OCI-LY1 (cell line): ENCODE data around the gene COL3A1.

Source experiments
- H2AFZ ChIP-seq: fragments of 200-600 bp; sonication (generic), shearing (Covaris generic); 2 replicates; pipeline ENCODE4 v1.6.0; 2014; ENCODE audit warnings: antibody characterized with exemption, mild to moderate bottlenecking, low read length
- H3F3A ChIP-seq: fragments of 200-600 bp; sonication (generic), shearing (Covaris generic); 2 replicates; pipeline ENCODE4 v1.6.0; 2014; ENCODE audit warnings: mild to moderate bottlenecking, antibody characterized with exemption, low read length, moderate library complexity; ENCODE audit not compliant: insufficient read depth
- H3K27ac ChIP-seq: fragments of 200-600 bp; sonication (generic); 2 replicates; pipeline ENCODE4 v1.5.1; 2014; ENCODE audit warnings: low read length, mixed run types, mild to moderate bottlenecking, low read depth; ENCODE audit not compliant: poor library complexity, severe bottlenecking
- H3K27me3 ChIP-seq: fragments of 200-600 bp; sonication (generic); 2 replicates; pipeline ENCODE4 v1.6.0; 2014; ENCODE audit warnings: antibody characterized with exemption, mild to moderate bottlenecking, low read length, moderate library complexity; ENCODE audit not compliant: insufficient read depth
- H3K36me3 ChIP-seq: fragments of 200-600 bp; sonication (generic); 2 replicates; pipeline ENCODE4 v1.6.1; 2014; ENCODE audit warnings: mild to moderate bottlenecking, antibody characterized with exemption, low read length, moderate library complexity, mixed read lengths; ENCODE audit not compliant: insufficient read depth
- H3K4me1 ChIP-seq: fragments of 200-600 bp; sonication (generic); 2 replicates; pipeline ENCODE4 v1.5.1; 2014; ENCODE audit warnings: mild to moderate bottlenecking, low read length, moderate library complexity; ENCODE audit not compliant: insufficient read depth, severe bottlenecking
- H3K4me2 ChIP-seq: fragments of 200-600 bp; sonication (generic), shearing (Covaris generic); 2 replicates; pipeline ENCODE4 v1.6.1; 2014; ENCODE audit warnings: low read length
- H3K4me3 ChIP-seq: fragments of 200-600 bp; sonication (generic); 2 replicates; pipeline ENCODE4 v1.5.1; 2014; ENCODE audit warnings: low read length, low read depth, mild to moderate bottlenecking, mixed read lengths; ENCODE audit not compliant: poor library complexity, severe bottlenecking
- H3K79me2 ChIP-seq: fragments of 200-600 bp; shearing (Covaris generic); 2 replicates; pipeline ENCODE4 v1.6.1; 2016; ENCODE audit warnings: mixed run types, low read length, mixed read lengths; ENCODE audit not compliant: insufficient read depth
- H3K9ac ChIP-seq: fragments of 200-600 bp; sonication (generic), shearing (Covaris generic); 2 replicates; pipeline ENCODE4 v1.6.1; 2014; ENCODE audit warnings: mild to moderate bottlenecking, low read length, mixed read lengths
- H3K9me2 ChIP-seq: fragments of 200-600 bp; sonication (generic), shearing (Covaris generic); 2 replicates; pipeline ENCODE4 v1.6.1; 2014; ENCODE audit warnings: low read depth, mild to moderate bottlenecking, low read length, mixed read lengths
- H3K9me3 ChIP-seq: fragments of 200-600 bp; shearing (Covaris generic); 2 replicates; pipeline ENCODE4 v1.6.1; 2014; ENCODE audit warnings: low read length, mixed read lengths
- H4K20me1 ChIP-seq: fragments of 200-600 bp; sonication (generic), shearing (Covaris generic); 2 replicates; pipeline ENCODE4 v1.6.0; 2016; ENCODE audit warnings: mild to moderate bottlenecking, low read length; ENCODE audit not compliant: insufficient read depth
- EZH2 ChIP-seq: fragments of 200-600 bp; sonication (generic), shearing (Covaris generic); IDR thresholded peaks from 2 replicates; pipeline ENCODE4 v1.8.0; 2017; ENCODE audit warnings: borderline replicate concordance, mixed run types, mild to moderate bottlenecking, antibody characterized with exemption, low read length, moderate library complexity, mixed read lengths
- TF ChIP-seq, protein P1 (sequence below): fragments of 200-600 bp; sonication (generic), shearing (Covaris generic); IDR thresholded peaks from 2 replicates; pipeline ENCODE4 v1.5.1; 2017; ENCODE audit warnings: mild to moderate bottlenecking, antibody characterized with exemption, low read length, moderate library complexity, mixed read lengths

The COL3A1 gene

DNA sequence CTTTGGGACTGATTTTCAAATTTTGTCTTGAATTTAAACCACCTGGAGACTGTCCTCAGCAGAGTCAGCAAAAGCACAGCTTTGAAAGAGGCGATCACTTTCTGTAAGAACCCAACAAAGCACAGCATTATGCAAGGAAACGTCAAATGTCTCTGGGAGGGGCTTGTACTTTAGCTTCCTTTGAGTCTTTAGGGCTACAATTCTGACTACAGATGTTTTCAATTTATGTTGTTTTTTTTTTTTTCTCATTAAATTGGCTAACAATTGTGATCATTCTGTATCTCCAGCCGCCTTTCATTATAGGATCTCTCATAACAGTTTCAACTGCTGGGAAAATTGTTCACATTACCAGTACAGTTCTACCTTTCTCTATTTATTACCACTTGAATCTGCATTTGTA lies 48.3 kb downstream of the COL3A1 start:
- Histone ChIP-seq H3K9me3 (no peaks in the 10 kb centered on the region), H2AFZ (no peak overlapping the region), H3K27me3 (no peaks in the 10 kb centered on the region), H3K36me3 (no peaks in the 10 kb centered on the region), H3K79me2 (no peaks in the 10 kb centered on the region), H3K27ac (no peak overlapping the region), H3K4me2 (no peak overlapping the region), H3K4me1 (no peaks in the 10 kb centered on the region), H4K20me1 (no peaks in the 10 kb centered on the region), H3F3A (no peaks in the 10 kb centered on the region), H3K9ac (no peak overlapping the region), H3K4me3 (no peak overlapping the region), H3K9me2 (no peaks in the 10 kb centered on the region)
- TF ChIP-seq EZH2: no peak
- TF ChIP-seq, protein P1, sequence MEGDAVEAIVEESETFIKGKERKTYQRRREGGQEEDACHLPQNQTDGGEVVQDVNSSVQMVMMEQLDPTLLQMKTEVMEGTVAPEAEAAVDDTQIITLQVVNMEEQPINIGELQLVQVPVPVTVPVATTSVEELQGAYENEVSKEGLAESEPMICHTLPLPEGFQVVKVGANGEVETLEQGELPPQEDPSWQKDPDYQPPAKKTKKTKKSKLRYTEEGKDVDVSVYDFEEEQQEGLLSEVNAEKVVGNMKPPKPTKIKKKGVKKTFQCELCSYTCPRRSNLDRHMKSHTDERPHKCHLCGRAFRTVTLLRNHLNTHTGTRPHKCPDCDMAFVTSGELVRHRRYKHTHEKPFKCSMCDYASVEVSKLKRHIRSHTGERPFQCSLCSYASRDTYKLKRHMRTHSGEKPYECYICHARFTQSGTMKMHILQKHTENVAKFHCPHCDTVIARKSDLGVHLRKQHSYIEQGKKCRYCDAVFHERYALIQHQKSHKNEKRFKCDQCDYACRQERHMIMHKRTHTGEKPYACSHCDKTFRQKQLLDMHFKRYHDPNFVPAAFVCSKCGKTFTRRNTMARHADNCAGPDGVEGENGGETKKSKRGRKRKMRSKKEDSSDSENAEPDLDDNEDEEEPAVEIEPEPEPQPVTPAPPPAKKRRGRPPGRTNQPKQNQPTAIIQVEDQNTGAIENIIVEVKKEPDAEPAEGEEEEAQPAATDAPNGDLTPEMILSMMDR: no peak

DNA sequence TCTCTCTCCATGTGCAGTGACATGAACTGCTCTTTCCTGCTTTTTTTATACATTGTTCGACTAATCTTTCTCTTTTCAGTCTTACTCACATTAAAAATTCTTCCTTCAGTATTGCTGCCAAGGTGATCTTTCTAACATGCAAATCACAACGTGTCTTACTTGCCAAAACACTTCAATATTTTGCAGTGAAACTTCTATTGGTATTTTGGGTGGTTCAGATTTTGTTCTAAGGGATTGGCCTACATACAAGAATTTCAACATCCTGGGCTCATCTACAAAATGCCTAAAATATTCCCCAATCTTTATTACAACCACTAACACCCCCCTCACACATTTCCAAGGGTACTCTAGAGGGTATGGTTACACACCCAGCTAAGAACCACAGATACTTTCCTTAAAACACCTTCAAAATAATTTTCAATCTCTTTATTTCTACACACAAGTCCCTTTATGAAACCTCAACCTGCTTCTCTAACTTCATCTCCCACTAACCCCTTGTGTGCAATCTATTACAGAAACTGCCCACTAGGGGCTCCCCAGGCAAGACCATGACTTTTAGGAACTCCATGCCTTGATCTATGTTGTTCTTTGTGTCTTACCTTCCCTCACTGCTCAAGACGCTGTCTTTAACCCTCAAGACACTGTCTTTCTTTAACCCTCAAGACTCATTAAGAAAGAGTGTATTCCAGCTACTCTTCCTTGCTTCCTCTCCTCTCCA lies 50.9 kb downstream of the COL3A1 start:
- Histone ChIP-seq H3K9me2 (no peaks in the 10 kb centered on the region), H3K4me3 (no peak overlapping the region), H3F3A (no peaks in the 10 kb centered on the region), H3K9ac (no peak overlapping the region), H4K20me1 (no peaks in the 10 kb centered on the region), H3K36me3 (no peaks in the 10 kb centered on the region), H3K4me2 (no peak overlapping the region), H3K27me3 (no peaks in the 10 kb centered on the region), H2AFZ (no peak overlapping the region), H3K79me2 (no peaks in the 10 kb centered on the region), H3K27ac (no peak overlapping the region), H3K4me1 (no peaks in the 10 kb centered on the region), H3K9me3 (no peaks in the 10 kb centered on the region)
- TF ChIP-seq, protein P1: peak; percentile 62
- no peak for TF ChIP-seq EZH2

DNA sequence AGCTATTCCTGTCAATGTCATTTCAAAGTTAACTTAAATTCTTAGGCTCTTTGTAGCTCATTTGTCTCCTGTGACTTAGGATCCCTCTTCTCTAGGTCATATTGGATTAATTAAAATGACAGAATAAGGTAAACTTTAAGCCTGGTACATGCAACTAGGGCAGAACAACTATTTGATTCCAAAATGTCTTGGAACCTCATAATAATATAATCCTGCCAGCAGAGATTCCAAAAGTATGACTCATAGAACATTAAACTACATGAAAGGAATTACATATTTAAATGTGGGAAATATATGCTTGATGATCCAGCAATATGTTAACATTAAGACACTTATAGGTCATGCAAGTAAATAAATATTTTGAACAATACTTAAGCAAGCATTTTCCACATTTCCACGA lies 63.3 kb downstream of the COL3A1 start:
- H3K4me2 ChIP-seq: no peak overlapping the region
- TF ChIP-seq, protein P1: no peak
- TF ChIP-seq EZH2: no peak
- H3K36me3 ChIP-seq: no peaks in the 10 kb centered on the region

More for the DNA sequence above, 63.3 kb downstream of the COL3A1 start:
- Histone ChIP-seq H4K20me1 (no peaks in the 10 kb centered on the region), H3K9me3 (no peaks in the 10 kb centered on the region), H3K4me1 (no peaks in the 10 kb centered on the region), H3K9me2 (no peaks in the 10 kb centered on the region), H3K9ac (no peak overlapping the region), H3K4me3 (no peak overlapping the region), H3F3A (no peaks in the 10 kb centered on the region), H3K27me3 (no peaks in the 10 kb centered on the region), H3K79me2 (no peaks in the 10 kb centered on the region), H3K27ac (no peak overlapping the region), H2AFZ (no peak overlapping the region)
